HG03565 (cell line): ENCODE measurements around the gene LCN10.
"Not testable (repeated sequence)": the region's sequence is repeated elsewhere in the genome, so short reads cannot be mapped to it uniquely, and the experiment has no call there.

Experiments used
- ATAC-seq: cut with Tn5 transposase; IDR thresholded peaks from one replicate; pipeline ENCODE4 v1.9.1; 2021; ENCODE audit warnings: mild to moderate bottlenecking, moderate library complexity; ENCODE audit not compliant: unreplicated experiment

LCN10 gene

GRCh38 chr9:136704741-136705140 is 38.0 kb downstream of the LCN10 start:
- not testable (repeated sequence) for ATAC-seq

GRCh38 chr9:136703276-136703860 is 39.4 kb downstream of the LCN10 start:
- ATAC-seq, result no peak

- no peak for ATAC-seq
These were observed 41.1 kb downstream of the LCN10 start for GRCh38 chr9:136701668-136702053.

- no peak for ATAC-seq
These were observed 41.6 kb downstream of the LCN10 start for GRCh38 chr9:136700959-136701667.

- ATAC-seq, result no peak
These were observed 42.4 kb downstream of the LCN10 start for GRCh38 chr9:136700304-136700703.

GRCh38 chr9:136698635-136699246 is 44.0 kb downstream of the LCN10 start:
- no peak for ATAC-seq

- no peak for ATAC-seq
These were observed 44.8 kb downstream of the LCN10 start for GRCh38 chr9:136697821-136698526.

GRCh38 chr9:136697146-136697820 is 45.5 kb downstream of the LCN10 start:
- no peak for ATAC-seq

- ATAC-seq, result no peak
These were observed 46.2 kb downstream of the LCN10 start for GRCh38 chr9:136696502-136696901.

GRCh38 chr9:136695955-136696354 is 46.8 kb downstream of the LCN10 start:
- no peak for ATAC-seq

GRCh38 chr9:136695435-136695895 is 47.3 kb downstream of the LCN10 start:
- ATAC-seq, result no peak

GRCh38 chr9:136694872-136695247 is 47.9 kb downstream of the LCN10 start:
- no peak for ATAC-seq

- no peak for ATAC-seq
These were observed 48.4 kb downstream of the LCN10 start for GRCh38 chr9:136694163-136694871.

- ATAC-seq, result no peak
These were observed 49.1 kb downstream of the LCN10 start for GRCh38 chr9:136693490-136694162.

GRCh38 chr9:136693135-136693489 is 49.6 kb downstream of the LCN10 start:
- ATAC-seq, result no peak

GRCh38 chr9:136692185-136693134 is 50.3 kb downstream of the LCN10 start:
- ATAC-seq, result no peak

- no peak for ATAC-seq
These were observed 51.2 kb downstream of the LCN10 start for GRCh38 chr9:136691316-136692184.

GRCh38 chr9:136690806-136691261 is 51.9 kb downstream of the LCN10 start:
- ATAC-seq, result no peak
